H9 (cell line): ENCODE results near the gene CUEDC2. TPM values are rescaled to one million over a fixed set of nuclear protein-coding genes. Genes with fewer than 3 reads are reported as not detected.

Experiments used
- DNase-seq: peaks from one replicate; pipeline ENCODE4 v3.0.0-alpha.2; 2017
- H2AFZ ChIP-seq: one replicate; pipeline ENCODE4 v1.6.1; 2013; ENCODE audit warnings: mild to moderate bottlenecking, low read length, control low read depth, moderate library complexity
- H2AK5ac ChIP-seq: 2 replicates; pipeline ENCODE4 v1.6.1; 2013; ENCODE audit warnings: low read length, control low read depth, mixed read lengths; ENCODE audit not compliant: insufficient read length
- H2BK120ac ChIP-seq: one replicate; pipeline ENCODE4 v1.6.1; 2013; ENCODE audit warnings: low read depth, mild to moderate bottlenecking, low read length, control low read depth, inconsistent platforms; ENCODE audit not compliant: poor library complexity, severe bottlenecking
- H2BK12ac ChIP-seq: 2 replicates; pipeline ENCODE4 v1.6.1; 2013; ENCODE audit warnings: low read length, control low read depth, mixed read lengths, low read depth; ENCODE audit not compliant: insufficient read length
- H2BK15ac ChIP-seq: 2 replicates; pipeline ENCODE4 v1.6.1; 2013; ENCODE audit warnings: low read depth, low read length, control low read depth
- H2BK20ac ChIP-seq: one replicate; pipeline ENCODE4 v1.6.1; 2013; ENCODE audit warnings: low read depth, mild to moderate bottlenecking, low read length, control low read depth, inconsistent platforms; ENCODE audit not compliant: poor library complexity, severe bottlenecking
- H2BK5ac ChIP-seq: 2 replicates; pipeline ENCODE4 v1.6.1; 2013; ENCODE audit warnings: low read length, control low read depth, mixed read lengths; ENCODE audit not compliant: insufficient read length
- H3K14ac ChIP-seq: 2 replicates; pipeline ENCODE4 v1.6.1; 2013; ENCODE audit warnings: low read length, control low read depth; ENCODE audit not compliant: insufficient read depth
- H3K18ac ChIP-seq: 2 replicates; pipeline ENCODE4 v1.6.1; 2013; ENCODE audit warnings: low read depth, mild to moderate bottlenecking, mixed read lengths, low read length, control low read depth; ENCODE audit not compliant: insufficient read length
- H3K23ac ChIP-seq: 2 replicates; pipeline ENCODE4 v1.6.1; 2013; ENCODE audit warnings: low read length, control low read depth, mixed read lengths, low read depth; ENCODE audit not compliant: insufficient read length
- H3K23me2 ChIP-seq: 2 replicates; pipeline ENCODE4 v1.6.1; 2013; ENCODE audit warnings: low read depth, mild to moderate bottlenecking, mixed read lengths, low read length, control low read depth; ENCODE audit not compliant: insufficient read length, poor library complexity, severe bottlenecking
- H3K27ac ChIP-seq: 2 replicates; pipeline ENCODE4 v1.5.1; 2013; ENCODE audit warnings: low read length, control low read depth, mixed read lengths, low read depth; ENCODE audit not compliant: insufficient read length
- H3K27me3 ChIP-seq: 2 replicates; pipeline ENCODE4 v1.6.1; 2013; ENCODE audit warnings: low read length, control low read depth, inconsistent platforms; ENCODE audit not compliant: insufficient read depth
- H3K4ac ChIP-seq: 2 replicates; pipeline ENCODE4 v1.6.1; 2013; ENCODE audit warnings: low read depth, mild to moderate bottlenecking, control low read depth, inconsistent platforms, low read length, moderate library complexity
- H3K4me1 ChIP-seq: 2 replicates; pipeline ENCODE4 v1.6.1; 2013; ENCODE audit warnings: low read length, control low read depth, inconsistent platforms; ENCODE audit not compliant: insufficient read depth
- H3K4me2 ChIP-seq: 2 replicates; pipeline ENCODE4 v1.6.1; 2013; ENCODE audit warnings: low read length, control low read depth, mixed read lengths; ENCODE audit not compliant: insufficient read length, insufficient read depth
- H3K56ac ChIP-seq: 2 replicates; pipeline ENCODE4 v1.6.1; 2013; ENCODE audit warnings: low read depth, mild to moderate bottlenecking, mixed read lengths, low read length, control low read depth; ENCODE audit not compliant: insufficient read length
- H3K79me1 ChIP-seq: 2 replicates; pipeline ENCODE4 v1.6.1; 2013; ENCODE audit warnings: low read depth, mild to moderate bottlenecking, moderate library complexity, low read length, control low read depth, inconsistent platforms; ENCODE audit not compliant: insufficient read depth, poor library complexity, severe bottlenecking
- H3K79me2 ChIP-seq: 2 replicates; pipeline ENCODE4 v1.6.1; 2013; ENCODE audit warnings: low read length, control low read depth, inconsistent platforms; ENCODE audit not compliant: insufficient read depth
- H3K9ac ChIP-seq: 2 replicates; pipeline ENCODE4 v1.6.1; 2013; ENCODE audit warnings: low read length, control low read depth, mixed read lengths; ENCODE audit not compliant: insufficient read length; ENCODE audit errors: extremely low read depth
- H3K9me3 ChIP-seq: one replicate; pipeline ENCODE4 v1.6.1; 2013; ENCODE audit warnings: low read depth, low read length, inconsistent platforms; ENCODE audit not compliant: control insufficient read depth
- H3T11ph ChIP-seq: one replicate; pipeline ENCODE4 v1.6.1; 2013; ENCODE audit warnings: mild to moderate bottlenecking, low read length, control low read depth, inconsistent platforms
- H4K20me1 ChIP-seq: one replicate; pipeline ENCODE4 v1.6.1; 2013; ENCODE audit not compliant: control insufficient read depth, insufficient read length, insufficient read depth
- H4K5ac ChIP-seq: 2 replicates; pipeline ENCODE4 v1.6.1; 2013; ENCODE audit warnings: low read depth, mild to moderate bottlenecking, mixed read lengths, low read length, control low read depth; ENCODE audit not compliant: insufficient read length
- H4K8ac ChIP-seq: replicated peaks from 2 replicates; pipeline ENCODE4 v1.6.1; 2013; ENCODE audit warnings: low read length, control low read depth, mixed read lengths, low read depth; ENCODE audit not compliant: insufficient read length
- H4K91ac ChIP-seq: 2 replicates; pipeline ENCODE4 v1.6.1; 2013; ENCODE audit warnings: low read depth, mild to moderate bottlenecking, moderate library complexity, mixed read lengths, low read length, control low read depth; ENCODE audit not compliant: insufficient read length
- H3K27ac Mint-ChIP-seq, 3 experiments: 2 replicates in 2 of 3; 3 replicates in 1 of 3; pipeline ENCODE4 v1.8.0; 2020 to 2021; ENCODE audit warnings: mixed read lengths in 3 of 3, mild to moderate bottlenecking in 1 of 3, moderate library complexity in 1 of 3
- H3K27me3 Mint-ChIP-seq: 2 replicates; pipeline ENCODE4 v1.8.0; 2021; ENCODE audit warnings: low read depth, mild to moderate bottlenecking, moderate library complexity, mixed read lengths
- H3K36me3 Mint-ChIP-seq, 3 experiments: 2 replicates in 2 of 3; 3 replicates in 1 of 3; pipeline ENCODE4 v1.8.0; 2020 to 2021; ENCODE audit warnings: low read depth in 3 of 3, mixed read lengths in 3 of 3; ENCODE audit not compliant: insufficient read depth in 1 of 3
- H3K4me1 Mint-ChIP-seq, 2 experiments: 2 replicates each; pipeline ENCODE4 v1.8.0; 2020; ENCODE audit warnings: mixed read lengths in 2 of 2
- H3K4me3 Mint-ChIP-seq, 2 experiments: 2 replicates in 1 of 2; 3 replicates in 1 of 2; pipeline ENCODE4 v1.8.0; 2020 to 2021; ENCODE audit warnings: mild to moderate bottlenecking in 2 of 2, mixed read lengths in 2 of 2, moderate library complexity in 1 of 2
- H3K9me3 Mint-ChIP-seq, 2 experiments: 2 replicates in 1 of 2; 3 replicates in 1 of 2; pipeline ENCODE4 v1.8.0; 2020; ENCODE audit warnings: mild to moderate bottlenecking in 2 of 2, mixed read lengths in 2 of 2, moderate library complexity in 1 of 2
- CTCF ChIP-seq: fragments of 200-600 bp; sonication (generic); conservative IDR thresholded peaks from 3 replicates; pipeline ENCODE4 v1.8.0; 2021; ENCODE audit warnings: antibody characterized with exemption, mild to moderate bottlenecking
- WGBS: extraction: QIAGEN DNeasy Blood & Tissue Kit; methylation state at CpG from one replicate; pipeline ENCODE4 v1.1.7; 2013; ENCODE audit warnings: missing lambda C conversion rate, low lambda C conversion rate, mixed read lengths; ENCODE audit not compliant: insufficient read length; ENCODE audit errors: extremely low coverage; 5-methylcytosine and 5-hydroxymethylcytosine counted together
- total RNA-seq: library from RNA; stranded (reverse); gene quantifications from 2 replicates; pipeline ENCODE4 v1.2.1, GENCODE V29; 2021

CUEDC2 gene
- total RNA-seq, 1 experiment from 2014 or later = 41.2 TPM

GRCh38 chr10:102467971-102468438, 35.6 kb upstream of the CUEDC2 start:
- Histone ChIP-seq H3K4ac (no peak overlapping the region), H2AFZ (no peak overlapping the region), H3K14ac (no peak overlapping the region), H4K8ac (no peak overlapping the region), H2AK5ac (no peak overlapping the region), H2BK5ac (no peak overlapping the region), H4K91ac (no peak overlapping the region), H3K56ac (no peak overlapping the region), H3K27me3 (no peaks in the 10 kb centered on the region), H3K79me1 (no peaks in the 10 kb centered on the region), H4K5ac (no peak overlapping the region), H2BK20ac (no peak overlapping the region), H3K4me2 (no peak overlapping the region), H3K23me2 (no peaks in the 10 kb centered on the region), H3K27ac (no peak overlapping the region), H3K79me2 (no peaks in the 10 kb centered on the region), H3K9ac (no peak overlapping the region), H3K4me1 (no peaks in the 10 kb centered on the region; the same call in 1 of the 2 replicates), H3K18ac (no peak overlapping the region), H3K23ac (no peak overlapping the region), H2BK15ac (no peak overlapping the region), H2BK12ac (no peak overlapping the region), H3T11ph (no peak overlapping the region), H4K20me1 (no peaks in the 10 kb centered on the region), H3K9me3 (no peaks in the 10 kb centered on the region), H2BK120ac (no peak overlapping the region)
- no peaks in the 10 kb centered on the region for H3K9me3 Mint-ChIP-seq
- H3K4me1 Mint-ChIP-seq = peaks cover 14 to 15% of the 10 kb centered on the region in 2 experiments
- H3K27me3 Mint-ChIP-seq = peaks cover 6% of the 10 kb centered on the region; the same call in 1 of the 2 replicates
- no peak overlapping the region for H3K4me3 Mint-ChIP-seq
- H3K36me3 Mint-ChIP-seq = peaks cover 3 to 8% (median 8%) of the 10 kb centered on the region in 3 experiments; a peak in 6 of 7 replicates
- no CpG with 5 or more reads among the region's 6 CpGs for WGBS
- TF ChIP-seq CTCF = no peak
- no peak for DNase-seq
- H3K27ac Mint-ChIP-seq = no peak overlapping the region
